ENCODE results near the gene ARL8A.

GRCh38 chr1:202088206-202088605 lies 56.3 kb downstream of the ARL8A start:
- TF ChIP-seq, protein P1, sequence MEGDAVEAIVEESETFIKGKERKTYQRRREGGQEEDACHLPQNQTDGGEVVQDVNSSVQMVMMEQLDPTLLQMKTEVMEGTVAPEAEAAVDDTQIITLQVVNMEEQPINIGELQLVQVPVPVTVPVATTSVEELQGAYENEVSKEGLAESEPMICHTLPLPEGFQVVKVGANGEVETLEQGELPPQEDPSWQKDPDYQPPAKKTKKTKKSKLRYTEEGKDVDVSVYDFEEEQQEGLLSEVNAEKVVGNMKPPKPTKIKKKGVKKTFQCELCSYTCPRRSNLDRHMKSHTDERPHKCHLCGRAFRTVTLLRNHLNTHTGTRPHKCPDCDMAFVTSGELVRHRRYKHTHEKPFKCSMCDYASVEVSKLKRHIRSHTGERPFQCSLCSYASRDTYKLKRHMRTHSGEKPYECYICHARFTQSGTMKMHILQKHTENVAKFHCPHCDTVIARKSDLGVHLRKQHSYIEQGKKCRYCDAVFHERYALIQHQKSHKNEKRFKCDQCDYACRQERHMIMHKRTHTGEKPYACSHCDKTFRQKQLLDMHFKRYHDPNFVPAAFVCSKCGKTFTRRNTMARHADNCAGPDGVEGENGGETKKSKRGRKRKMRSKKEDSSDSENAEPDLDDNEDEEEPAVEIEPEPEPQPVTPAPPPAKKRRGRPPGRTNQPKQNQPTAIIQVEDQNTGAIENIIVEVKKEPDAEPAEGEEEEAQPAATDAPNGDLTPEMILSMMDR (optimal IDR thresholded peaks at IDR 0.05 in 1 of 3, IDR thresholded peaks at IDR 0.05 in 1 of 3, conservative IDR thresholded peaks at IDR 0.05 in 1 of 3; ENCODE audit: extremely low read depth in 1 of 3, insufficient read depth in 2 of 3, low read length in 3 of 3): no peak
- TF ChIP-seq EZH2 (IDR thresholded peaks at IDR 0.05; ENCODE audit: low read length): no peak
